ENCODE results near the gene C9orf43.
"Not testable (repeated sequence)": the region's sequence is repeated elsewhere in the genome, so short reads cannot be mapped to it uniquely, and the experiment has no call there.

GRCh38 chr9:113379829-113380210 is 30.7 kb upstream of the C9orf43 start:
- TF ChIP-seq CTCF, POLR2AphosphoS5, POLR2A (IDR thresholded peaks at IDR 0.05): not testable (repeated sequence)

Data from sigmoid colon (tissue), 4 donors.